ENCODE data around the gene BCS1L. TPM values are rescaled to one million over a fixed set of nuclear protein-coding genes. Genes with fewer than 3 reads are reported as not detected.
A peak's percentile ranks its signal among the peaks of the same experiment; 100 is the strongest.

Gene BCS1L
- total RNA-seq, 4 donors from 2014 or later, result 7.4 to 40.0 (median 29.9) TPM; not detected in 1

GRCh38 chr2:218664653-218665052 is 5.2 kb downstream of the BCS1L start:
- H3K36me3 ChIP-seq, result no peaks in the 10 kb centered on the region

GRCh38 chr2:218671097-218671653 is 11.7 kb downstream of the BCS1L start:
- intact Hi-C loops (cut with DNase I; ENCODE audit: low total_unique reads), result no loop called here
- H3K36me3 ChIP-seq, result no peaks in the 10 kb centered on the region
- no peak for TF ChIP-seq POLR2A (IDR thresholded peaks at IDR 0.05)
- no peak for TF ChIP-seq CTCF (IDR thresholded peaks at IDR 0.05)
- DNase-seq, result no peak
- H3K4me3 ChIP-seq, result peak overlapping the region; percentile 80 to 96
- peak overlapping the region; percentile 60 to 84 for H3K27ac ChIP-seq
- no peaks in the 10 kb centered on the region for H3K9me3 ChIP-seq
- H3K4me1 ChIP-seq, result peaks cover 0 to 8% of the 10 kb centered on the region in 2 donors
- no peaks in the 10 kb centered on the region for H3K27me3 ChIP-seq

More at GRCh38 chr2:218664653-218665052, 5.2 kb downstream of the BCS1L start:
- H3K9me3 ChIP-seq, result no peaks in the 10 kb centered on the region
- no peaks in the 10 kb centered on the region for H3K27me3 ChIP-seq
- no peak overlapping the region for H3K4me3 ChIP-seq
- no peak for DNase-seq
- intact Hi-C loops (cut with DNase I; ENCODE audit: low total_unique reads), result no loop called here
- no peak for TF ChIP-seq CTCF (IDR thresholded peaks at IDR 0.05)
- TF ChIP-seq POLR2A (IDR thresholded peaks at IDR 0.05), result no peak
- no peak overlapping the region for H3K27ac ChIP-seq
- peaks cover 0 to 4% of the 10 kb centered on the region in 2 donors for H3K4me1 ChIP-seq

- DNase-seq, result peak; percentile 82 to 85
- no peaks in the 10 kb centered on the region for H3K36me3 ChIP-seq
- no peaks in the 10 kb centered on the region for H3K9me3 ChIP-seq
- H3K27me3 ChIP-seq, result no peaks in the 10 kb centered on the region
- H3K4me3 ChIP-seq, result peak within 1 kb of the TSS; percentile 80 to 96
- peaks cover 0 to 8% of the 10 kb centered on the region in 2 donors for H3K4me1 ChIP-seq
- no peak for TF ChIP-seq CTCF (IDR thresholded peaks at IDR 0.05)
- TF ChIP-seq POLR2A (IDR thresholded peaks at IDR 0.05), result peak; percentile 13 to 59
- peak within 1 kb of the TSS; percentile 60 to 84 for H3K27ac ChIP-seq
- intact Hi-C loops (cut with DNase I; ENCODE audit: low total_unique reads), result no loop called here
These were observed 12.4 kb downstream of the BCS1L start, which contains the start of the genes RNF25 and STK36 for GRCh38 chr2:218671654-218672566. TSS of gene RNF25 (minus strand) at chr2:218672002. CDS start at chr2:218671970, 32 bp downstream. TSS of gene STK36 (plus strand) at chr2:218672086. CDS start at chr2:218672830, 744 bp downstream.

- H3K27ac ChIP-seq, result no peak overlapping the region
- no peak overlapping the region for H3K4me3 ChIP-seq
- DNase-seq, result no peak
- no peaks in the 10 kb centered on the region for H3K9me3 ChIP-seq
- intact Hi-C loops (cut with DNase I; ENCODE audit: low total_unique reads), result no loop called here
- H3K4me1 ChIP-seq, result no peaks in the 10 kb centered on the region
- H3K36me3 ChIP-seq, result no peaks in the 10 kb centered on the region
- no peaks in the 10 kb centered on the region for H3K27me3 ChIP-seq
- TF ChIP-seq CTCF (IDR thresholded peaks at IDR 0.05) (no peak), POLR2A (IDR thresholded peaks at IDR 0.05) (no peak)
These were observed 19.6 kb downstream of the BCS1L start for GRCh38 chr2:218679119-218679518.

GRCh38 chr2:218680061-218680460 is 20.6 kb downstream of the BCS1L start:
- no peak overlapping the region for H3K27ac ChIP-seq

More at GRCh38 chr2:218680061-218680460, 20.6 kb downstream of the BCS1L start:
- no peaks in the 10 kb centered on the region for H3K4me1 ChIP-seq
- intact Hi-C loops (cut with DNase I; ENCODE audit: low total_unique reads), result no loop called here
- no peak for DNase-seq
- TF ChIP-seq POLR2A (IDR thresholded peaks at IDR 0.05) (no peak), CTCF (IDR thresholded peaks at IDR 0.05) (no peak)
- H3K36me3 ChIP-seq, result no peaks in the 10 kb centered on the region
- no peak overlapping the region for H3K4me3 ChIP-seq
- no peaks in the 10 kb centered on the region for H3K27me3 ChIP-seq
- H3K9me3 ChIP-seq, result no peaks in the 10 kb centered on the region
